ENCODE results near the gene RMND5A.

Gene RMND5A

DNA sequence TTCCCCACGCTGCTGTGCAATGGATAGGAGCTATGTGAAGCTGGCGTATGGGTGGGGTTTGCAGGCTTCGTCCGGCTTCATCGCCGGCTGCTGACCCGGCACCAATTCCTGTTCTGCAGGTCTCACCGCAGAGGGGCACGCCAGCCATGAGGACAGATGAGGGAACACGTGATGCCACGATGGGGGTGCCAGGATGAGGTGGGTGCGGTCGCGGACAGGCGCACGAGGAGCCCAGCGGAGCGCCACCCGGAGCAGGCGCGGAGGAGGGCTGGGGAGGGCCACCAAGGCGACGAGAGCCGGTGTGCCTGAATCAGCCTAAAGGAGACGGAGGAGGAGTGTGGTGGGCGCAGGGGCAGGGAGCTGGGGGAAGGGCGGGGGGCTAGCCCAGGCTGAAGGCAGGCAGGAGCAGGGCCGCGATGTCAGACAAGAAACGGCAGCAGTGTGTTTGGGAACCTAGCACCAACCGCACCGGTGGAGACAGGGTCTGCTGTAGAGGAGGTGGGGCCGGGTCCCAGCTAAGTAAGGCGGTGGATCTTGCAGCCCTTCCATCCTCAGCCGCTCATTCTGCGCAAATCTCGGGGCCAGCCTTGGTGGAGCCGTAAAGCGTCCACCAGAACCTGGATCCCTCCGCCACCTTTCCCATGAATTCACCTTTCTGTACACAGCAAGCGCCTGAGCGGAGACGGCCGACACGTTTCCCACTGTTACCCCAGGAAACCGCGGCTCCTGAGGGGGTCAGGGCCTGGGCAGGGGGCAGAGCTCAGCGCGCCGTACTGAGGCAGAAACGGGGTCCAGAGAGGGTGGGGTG lies 87.6 kb downstream of the RMND5A start:
- TF ChIP-seq, protein P1, sequence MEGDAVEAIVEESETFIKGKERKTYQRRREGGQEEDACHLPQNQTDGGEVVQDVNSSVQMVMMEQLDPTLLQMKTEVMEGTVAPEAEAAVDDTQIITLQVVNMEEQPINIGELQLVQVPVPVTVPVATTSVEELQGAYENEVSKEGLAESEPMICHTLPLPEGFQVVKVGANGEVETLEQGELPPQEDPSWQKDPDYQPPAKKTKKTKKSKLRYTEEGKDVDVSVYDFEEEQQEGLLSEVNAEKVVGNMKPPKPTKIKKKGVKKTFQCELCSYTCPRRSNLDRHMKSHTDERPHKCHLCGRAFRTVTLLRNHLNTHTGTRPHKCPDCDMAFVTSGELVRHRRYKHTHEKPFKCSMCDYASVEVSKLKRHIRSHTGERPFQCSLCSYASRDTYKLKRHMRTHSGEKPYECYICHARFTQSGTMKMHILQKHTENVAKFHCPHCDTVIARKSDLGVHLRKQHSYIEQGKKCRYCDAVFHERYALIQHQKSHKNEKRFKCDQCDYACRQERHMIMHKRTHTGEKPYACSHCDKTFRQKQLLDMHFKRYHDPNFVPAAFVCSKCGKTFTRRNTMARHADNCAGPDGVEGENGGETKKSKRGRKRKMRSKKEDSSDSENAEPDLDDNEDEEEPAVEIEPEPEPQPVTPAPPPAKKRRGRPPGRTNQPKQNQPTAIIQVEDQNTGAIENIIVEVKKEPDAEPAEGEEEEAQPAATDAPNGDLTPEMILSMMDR (IDR thresholded peaks at IDR 0.05; ENCODE audit: control insufficient read depth, insufficient read depth, low read depth, low read length, missing control alignments) = no peak
- H3K4me3 ChIP-seq (ENCODE audit: control insufficient read depth, low read depth, low read length) = peak overlapping the region; percentile 1
- DNase-seq (ENCODE audit: low read depth) = no peak

DNA sequence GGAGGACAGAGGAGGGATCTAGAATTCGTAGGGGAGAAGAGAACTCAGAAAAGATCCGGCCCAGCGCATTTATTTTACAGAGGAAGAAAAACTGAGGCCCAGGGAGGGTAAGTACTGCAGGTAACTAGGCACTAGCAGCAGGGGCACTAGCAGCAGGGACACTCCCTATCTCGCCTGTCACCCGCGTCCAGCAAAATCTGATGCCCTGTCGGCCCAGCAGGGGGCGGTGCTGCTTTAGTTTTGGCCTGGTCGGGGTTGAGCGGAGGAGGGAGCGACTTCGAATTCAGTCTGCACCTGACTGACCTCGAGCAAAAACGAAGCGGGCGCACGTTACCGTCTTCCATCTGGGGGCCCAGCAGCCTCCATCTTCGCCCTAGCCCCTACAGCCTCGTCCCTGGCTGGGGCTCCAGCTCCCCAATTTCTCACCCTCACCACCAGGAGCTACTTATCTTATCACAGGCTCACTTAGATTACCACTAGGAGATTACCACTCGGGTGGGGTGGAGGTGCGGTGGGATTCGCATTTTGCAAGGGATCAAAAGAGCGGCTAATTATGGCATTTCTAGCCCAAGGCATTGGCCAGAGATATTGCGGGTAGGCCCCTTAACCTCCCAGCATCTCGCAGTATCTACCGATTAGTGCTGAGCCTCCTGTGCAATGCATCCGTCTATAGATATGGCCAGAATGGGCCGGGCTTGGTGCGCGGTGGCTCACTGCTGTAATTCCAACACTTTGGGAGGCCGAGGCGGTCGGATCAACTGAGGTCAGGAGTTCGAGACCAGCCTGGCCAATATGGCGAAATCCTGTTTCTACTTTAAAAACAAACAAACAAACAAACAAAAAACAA lies 88.4 kb downstream of the RMND5A start:
- peak overlapping the region; percentile 1 for H3K4me3 ChIP-seq (ENCODE audit: control insufficient read depth, low read depth, low read length)
- peak; percentile 3 for DNase-seq (ENCODE audit: low read depth)
- TF ChIP-seq, protein P1 (IDR thresholded peaks at IDR 0.05; ENCODE audit: control insufficient read depth, insufficient read depth, low read depth, low read length, missing control alignments) = peak; percentile 95

DNA sequence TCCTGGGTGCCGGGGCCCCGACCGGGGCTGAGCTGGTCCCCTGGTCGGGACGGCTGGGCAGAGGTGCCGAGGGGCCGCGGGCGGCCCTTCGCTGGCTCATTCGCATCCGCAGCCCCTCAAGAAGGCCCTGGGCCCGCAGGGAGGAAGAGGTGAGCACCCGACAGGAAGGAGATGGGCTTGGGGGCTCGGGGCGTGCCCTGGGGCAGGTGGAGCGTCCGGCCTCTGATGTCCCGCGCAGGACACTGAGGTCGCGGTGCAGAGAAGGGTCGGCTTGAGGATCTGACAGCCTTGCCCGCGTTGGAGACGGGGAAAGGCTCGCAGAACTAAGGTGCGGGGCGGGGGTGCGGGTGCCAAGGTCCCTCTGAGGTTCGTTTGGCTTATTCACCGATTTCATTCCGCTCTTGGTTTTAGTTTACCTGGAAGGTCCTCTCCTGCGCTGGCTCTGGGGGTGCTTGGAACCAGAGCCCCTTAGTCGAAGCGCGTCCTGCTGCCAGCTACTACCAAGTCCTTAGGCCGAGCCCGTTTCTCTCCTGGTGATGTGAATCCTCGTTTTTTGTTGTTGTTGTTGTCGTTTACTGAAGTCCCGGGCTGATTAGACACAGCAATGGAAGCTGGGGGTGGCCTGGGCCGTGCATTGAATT lies 89.5 kb downstream of the RMND5A start:
- no peak overlapping the region for H3K4me3 ChIP-seq (ENCODE audit: control insufficient read depth, low read depth, low read length)
- no peak for DNase-seq (ENCODE audit: low read depth)
- TF ChIP-seq, protein P1 (IDR thresholded peaks at IDR 0.05; ENCODE audit: control insufficient read depth, insufficient read depth, low read depth, low read length, missing control alignments) = no peak

DNA sequence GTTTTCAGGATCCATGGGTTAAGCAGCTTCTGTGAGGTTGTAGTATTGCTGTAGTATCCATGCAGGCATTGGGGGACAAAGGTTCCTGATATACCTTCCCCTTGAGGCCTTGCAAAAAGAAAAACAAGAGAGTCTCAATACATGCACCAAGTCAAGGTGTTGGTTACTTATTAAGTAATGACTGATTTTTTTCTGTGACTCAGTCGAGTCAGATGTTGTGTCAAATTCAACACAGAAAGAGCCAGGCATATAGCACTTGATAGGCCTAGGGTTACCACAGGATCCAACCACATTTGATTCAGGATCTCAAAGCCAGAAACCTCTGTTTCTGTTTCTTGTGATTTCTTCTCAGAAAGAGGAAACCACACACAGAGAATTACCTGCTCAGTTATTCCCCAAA lies 95.5 kb downstream of the RMND5A start:
- no peak overlapping the region for H3K4me3 ChIP-seq (ENCODE audit: control insufficient read depth, low read depth, low read length)
- TF ChIP-seq, protein P1 (IDR thresholded peaks at IDR 0.05; ENCODE audit: control insufficient read depth, insufficient read depth, low read depth, low read length, missing control alignments) = no peak
- no peak for DNase-seq (ENCODE audit: low read depth)

DNA sequence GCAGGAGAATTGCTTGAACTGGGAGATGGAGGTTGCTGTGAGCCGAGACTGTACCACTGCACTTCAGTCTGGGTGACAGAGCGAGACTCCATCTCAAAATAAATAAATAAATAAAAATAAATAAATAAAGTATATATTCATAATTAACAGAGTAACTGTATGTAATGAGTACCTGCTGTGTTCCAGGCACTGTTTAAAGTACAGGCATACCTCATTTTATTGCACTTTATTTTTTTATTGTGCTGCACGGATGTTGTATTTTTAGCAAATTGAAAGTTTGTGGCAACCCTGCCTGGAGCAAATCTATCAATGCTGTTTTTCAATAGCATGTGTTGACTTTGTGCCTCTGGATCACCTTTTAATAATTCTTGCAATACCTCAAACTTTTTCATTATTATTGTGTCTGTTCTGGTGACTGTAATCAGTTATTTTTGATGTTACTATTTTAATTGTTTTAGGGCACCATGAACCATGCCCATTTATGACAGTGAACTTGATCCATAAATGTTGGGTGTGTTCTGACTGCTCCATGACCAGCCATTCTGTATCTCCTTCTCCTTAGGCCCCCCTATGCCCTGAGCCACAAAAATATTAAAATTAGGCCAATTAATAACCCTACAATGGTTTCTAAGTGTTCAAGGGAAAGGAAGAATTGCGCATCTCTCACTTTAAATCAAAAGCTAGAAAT lies 98.2 kb downstream of the RMND5A start:
- no peak for DNase-seq (ENCODE audit: low read depth)
- H3K4me3 ChIP-seq (ENCODE audit: control insufficient read depth, low read depth, low read length) = no peak overlapping the region
- TF ChIP-seq, protein P1 (IDR thresholded peaks at IDR 0.05; ENCODE audit: control insufficient read depth, insufficient read depth, low read depth, low read length, missing control alignments) = no peak

DNA sequence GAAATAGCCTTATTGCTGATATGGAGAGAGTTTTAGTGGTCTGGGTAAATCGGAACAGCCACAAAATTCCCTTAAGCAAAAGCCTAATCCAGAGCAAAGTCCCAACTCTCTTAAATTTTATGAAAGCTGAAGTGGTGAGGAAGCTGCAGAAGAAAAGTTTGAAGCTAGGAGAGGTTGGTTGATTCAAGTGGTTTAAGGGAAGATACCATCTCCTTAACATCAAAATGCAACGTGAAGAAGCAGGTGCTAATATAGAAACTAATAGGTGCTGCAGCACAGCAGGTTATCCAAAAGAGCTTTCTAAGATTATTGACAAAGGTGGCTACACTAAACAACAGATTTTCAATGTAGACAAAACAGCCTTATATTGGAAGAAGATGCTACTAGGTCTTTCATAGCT lies 98.9 kb downstream of the RMND5A start:
- TF ChIP-seq, protein P1 (IDR thresholded peaks at IDR 0.05; ENCODE audit: control insufficient read depth, insufficient read depth, low read depth, low read length, missing control alignments) = no peak
- H3K4me3 ChIP-seq (ENCODE audit: control insufficient read depth, low read depth, low read length) = no peak overlapping the region
- DNase-seq (ENCODE audit: low read depth) = no peak

Measured in AG09309 (cell line).